ENCODE measurements around the gene ORMDL3.

DNA sequence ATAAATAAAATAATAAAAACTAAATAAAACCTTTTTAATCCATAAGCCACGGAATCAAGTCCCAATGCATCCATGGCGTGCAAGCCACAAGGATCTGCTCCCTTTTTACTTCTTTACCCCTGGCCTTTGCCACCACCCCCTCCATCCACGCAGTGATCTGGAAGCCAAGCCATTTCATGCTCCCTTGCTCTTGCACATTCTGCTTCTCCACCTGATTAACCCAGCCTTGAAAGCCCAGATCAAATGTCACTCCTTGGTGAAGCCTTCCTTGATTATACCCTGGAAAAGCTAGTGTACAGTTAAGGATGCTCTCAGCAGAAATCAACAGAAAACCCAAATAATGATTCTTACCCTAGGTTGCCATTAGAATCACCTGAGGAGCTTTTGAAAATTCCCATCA, 10.0 kb upstream of the ORMDL3 start:
- TF ChIP-seq POLR2AphosphoS5 (IDR thresholded peaks at IDR 0.05; ENCODE audit: low read depth) (no peak), SPI1 (IDR thresholded peaks at IDR 0.05; ENCODE audit: borderline replicate concordance, low read depth) (no peak), GABPA (IDR thresholded peaks at IDR 0.05; ENCODE audit: low read depth) (no peak)
- TF ChIP-seq, protein P1, sequence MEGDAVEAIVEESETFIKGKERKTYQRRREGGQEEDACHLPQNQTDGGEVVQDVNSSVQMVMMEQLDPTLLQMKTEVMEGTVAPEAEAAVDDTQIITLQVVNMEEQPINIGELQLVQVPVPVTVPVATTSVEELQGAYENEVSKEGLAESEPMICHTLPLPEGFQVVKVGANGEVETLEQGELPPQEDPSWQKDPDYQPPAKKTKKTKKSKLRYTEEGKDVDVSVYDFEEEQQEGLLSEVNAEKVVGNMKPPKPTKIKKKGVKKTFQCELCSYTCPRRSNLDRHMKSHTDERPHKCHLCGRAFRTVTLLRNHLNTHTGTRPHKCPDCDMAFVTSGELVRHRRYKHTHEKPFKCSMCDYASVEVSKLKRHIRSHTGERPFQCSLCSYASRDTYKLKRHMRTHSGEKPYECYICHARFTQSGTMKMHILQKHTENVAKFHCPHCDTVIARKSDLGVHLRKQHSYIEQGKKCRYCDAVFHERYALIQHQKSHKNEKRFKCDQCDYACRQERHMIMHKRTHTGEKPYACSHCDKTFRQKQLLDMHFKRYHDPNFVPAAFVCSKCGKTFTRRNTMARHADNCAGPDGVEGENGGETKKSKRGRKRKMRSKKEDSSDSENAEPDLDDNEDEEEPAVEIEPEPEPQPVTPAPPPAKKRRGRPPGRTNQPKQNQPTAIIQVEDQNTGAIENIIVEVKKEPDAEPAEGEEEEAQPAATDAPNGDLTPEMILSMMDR (IDR thresholded peaks at IDR 0.05; ENCODE audit: insufficient read depth, low read length) = no peak
- TF ChIP-seq, protein P2, sequence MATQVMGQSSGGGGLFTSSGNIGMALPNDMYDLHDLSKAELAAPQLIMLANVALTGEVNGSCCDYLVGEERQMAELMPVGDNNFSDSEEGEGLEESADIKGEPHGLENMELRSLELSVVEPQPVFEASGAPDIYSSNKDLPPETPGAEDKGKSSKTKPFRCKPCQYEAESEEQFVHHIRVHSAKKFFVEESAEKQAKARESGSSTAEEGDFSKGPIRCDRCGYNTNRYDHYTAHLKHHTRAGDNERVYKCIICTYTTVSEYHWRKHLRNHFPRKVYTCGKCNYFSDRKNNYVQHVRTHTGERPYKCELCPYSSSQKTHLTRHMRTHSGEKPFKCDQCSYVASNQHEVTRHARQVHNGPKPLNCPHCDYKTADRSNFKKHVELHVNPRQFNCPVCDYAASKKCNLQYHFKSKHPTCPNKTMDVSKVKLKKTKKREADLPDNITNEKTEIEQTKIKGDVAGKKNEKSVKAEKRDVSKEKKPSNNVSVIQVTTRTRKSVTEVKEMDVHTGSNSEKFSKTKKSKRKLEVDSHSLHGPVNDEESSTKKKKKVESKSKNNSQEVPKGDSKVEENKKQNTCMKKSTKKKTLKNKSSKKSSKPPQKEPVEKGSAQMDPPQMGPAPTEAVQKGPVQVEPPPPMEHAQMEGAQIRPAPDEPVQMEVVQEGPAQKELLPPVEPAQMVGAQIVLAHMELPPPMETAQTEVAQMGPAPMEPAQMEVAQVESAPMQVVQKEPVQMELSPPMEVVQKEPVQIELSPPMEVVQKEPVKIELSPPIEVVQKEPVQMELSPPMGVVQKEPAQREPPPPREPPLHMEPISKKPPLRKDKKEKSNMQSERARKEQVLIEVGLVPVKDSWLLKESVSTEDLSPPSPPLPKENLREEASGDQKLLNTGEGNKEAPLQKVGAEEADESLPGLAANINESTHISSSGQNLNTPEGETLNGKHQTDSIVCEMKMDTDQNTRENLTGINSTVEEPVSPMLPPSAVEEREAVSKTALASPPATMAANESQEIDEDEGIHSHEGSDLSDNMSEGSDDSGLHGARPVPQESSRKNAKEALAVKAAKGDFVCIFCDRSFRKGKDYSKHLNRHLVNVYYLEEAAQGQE (IDR thresholded peaks at IDR 0.05; ENCODE audit: insufficient replicate concordance, low read depth) = no peak

Data from HL-60 (cell line).